ENCODE data around the gene PLBD2.
A peak's percentile ranks its signal among the peaks of the same experiment; 100 is the strongest.

Gene PLBD2, protein sequence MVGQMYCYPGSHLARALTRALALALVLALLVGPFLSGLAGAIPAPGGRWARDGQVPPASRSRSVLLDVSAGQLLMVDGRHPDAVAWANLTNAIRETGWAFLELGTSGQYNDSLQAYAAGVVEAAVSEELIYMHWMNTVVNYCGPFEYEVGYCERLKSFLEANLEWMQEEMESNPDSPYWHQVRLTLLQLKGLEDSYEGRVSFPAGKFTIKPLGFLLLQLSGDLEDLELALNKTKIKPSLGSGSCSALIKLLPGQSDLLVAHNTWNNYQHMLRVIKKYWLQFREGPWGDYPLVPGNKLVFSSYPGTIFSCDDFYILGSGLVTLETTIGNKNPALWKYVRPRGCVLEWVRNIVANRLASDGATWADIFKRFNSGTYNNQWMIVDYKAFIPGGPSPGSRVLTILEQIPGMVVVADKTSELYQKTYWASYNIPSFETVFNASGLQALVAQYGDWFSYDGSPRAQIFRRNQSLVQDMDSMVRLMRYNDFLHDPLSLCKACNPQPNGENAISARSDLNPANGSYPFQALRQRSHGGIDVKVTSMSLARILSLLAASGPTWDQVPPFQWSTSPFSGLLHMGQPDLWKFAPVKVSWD

GRCh38 chr12:113358381-113359132 is at the start of gene PLBD2:
Gene PLBD2, plus strand, starts transcription at chr12:113358587. Its CDS starts 14 bp downstream, at chr12:113358601.
- Histone ChIP-seq H3K79me2 (no peaks in the 10 kb centered on the region), H3K9me3 (ENCODE audit: control insufficient read depth, low read length) (no peaks in the 10 kb centered on the region), H2AFZ (peak within 1 kb of the TSS; percentile 89), H3K9ac (peak within 1 kb of the TSS; percentile 24), H3K4me3 (ENCODE audit: low read depth, low read length) (peak within 1 kb of the TSS; percentile 70), H3K27me3 (ENCODE audit: control insufficient read depth, insufficient read depth, low read length) (no peaks in the 10 kb centered on the region), H3K36me3 (ENCODE audit: control insufficient read depth, insufficient read depth, low read length) (no peaks in the 10 kb centered on the region), H3K4me2 (ENCODE audit: low read length) (peak within 1 kb of the TSS; percentile 90), H3K27ac (peak within 1 kb of the TSS; percentile 74), H3K4me1 (peaks cover 7% of the 10 kb centered on the region)
- TF ChIP-seq, protein P1, sequence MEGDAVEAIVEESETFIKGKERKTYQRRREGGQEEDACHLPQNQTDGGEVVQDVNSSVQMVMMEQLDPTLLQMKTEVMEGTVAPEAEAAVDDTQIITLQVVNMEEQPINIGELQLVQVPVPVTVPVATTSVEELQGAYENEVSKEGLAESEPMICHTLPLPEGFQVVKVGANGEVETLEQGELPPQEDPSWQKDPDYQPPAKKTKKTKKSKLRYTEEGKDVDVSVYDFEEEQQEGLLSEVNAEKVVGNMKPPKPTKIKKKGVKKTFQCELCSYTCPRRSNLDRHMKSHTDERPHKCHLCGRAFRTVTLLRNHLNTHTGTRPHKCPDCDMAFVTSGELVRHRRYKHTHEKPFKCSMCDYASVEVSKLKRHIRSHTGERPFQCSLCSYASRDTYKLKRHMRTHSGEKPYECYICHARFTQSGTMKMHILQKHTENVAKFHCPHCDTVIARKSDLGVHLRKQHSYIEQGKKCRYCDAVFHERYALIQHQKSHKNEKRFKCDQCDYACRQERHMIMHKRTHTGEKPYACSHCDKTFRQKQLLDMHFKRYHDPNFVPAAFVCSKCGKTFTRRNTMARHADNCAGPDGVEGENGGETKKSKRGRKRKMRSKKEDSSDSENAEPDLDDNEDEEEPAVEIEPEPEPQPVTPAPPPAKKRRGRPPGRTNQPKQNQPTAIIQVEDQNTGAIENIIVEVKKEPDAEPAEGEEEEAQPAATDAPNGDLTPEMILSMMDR (IDR thresholded peaks at IDR 0.05): peak; percentile 23

DNA sequence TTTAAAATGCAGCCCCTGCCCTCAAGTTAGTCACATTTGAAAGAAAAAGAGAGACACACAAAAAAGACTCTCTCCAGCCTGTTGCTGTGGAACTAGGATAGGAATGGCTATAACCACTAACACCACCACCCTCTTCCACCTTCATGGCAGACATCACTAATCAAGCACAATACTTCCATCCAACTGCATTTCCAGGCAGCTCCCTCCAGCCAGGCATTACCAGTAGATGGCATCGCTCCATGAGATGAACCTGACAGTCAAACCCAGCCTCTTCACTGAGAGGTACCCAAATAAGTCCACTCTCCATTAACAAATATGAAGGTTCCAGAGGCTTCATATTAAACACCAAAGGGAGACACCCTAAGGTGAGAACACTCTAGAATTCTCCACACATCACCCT is 47.9 kb upstream of the PLBD2 start:
- Histone ChIP-seq H2AFZ (no peak overlapping the region), H3K4me1 (no peaks in the 10 kb centered on the region), H3K36me3 (ENCODE audit: control insufficient read depth, insufficient read depth, low read length) (no peaks in the 10 kb centered on the region), H3K9ac (no peak overlapping the region), H3K9me3 (ENCODE audit: control insufficient read depth, low read length) (no peaks in the 10 kb centered on the region), H3K4me3 (ENCODE audit: low read depth, low read length) (no peak overlapping the region), H3K27ac (no peak overlapping the region), H3K4me2 (ENCODE audit: low read length) (no peak overlapping the region), H3K79me2 (no peaks in the 10 kb centered on the region), H3K27me3 (ENCODE audit: control insufficient read depth, insufficient read depth, low read length) (no peaks in the 10 kb centered on the region)
- TF ChIP-seq, protein P1 (IDR thresholded peaks at IDR 0.05): no peak

- Histone ChIP-seq H3K4me2 (ENCODE audit: low read length) (no peak overlapping the region), H3K4me3 (ENCODE audit: low read depth, low read length) (no peak overlapping the region), H3K9me3 (ENCODE audit: control insufficient read depth, low read length) (no peaks in the 10 kb centered on the region), H3K27me3 (ENCODE audit: control insufficient read depth, insufficient read depth, low read length) (no peaks in the 10 kb centered on the region), H3K79me2 (no peaks in the 10 kb centered on the region), H3K9ac (no peak overlapping the region), H3K36me3 (ENCODE audit: control insufficient read depth, insufficient read depth, low read length) (no peaks in the 10 kb centered on the region), H3K27ac (no peak overlapping the region), H3K4me1 (no peaks in the 10 kb centered on the region), H2AFZ (no peak overlapping the region)
- TF ChIP-seq, protein P1 (IDR thresholded peaks at IDR 0.05): no peak
Observed at GRCh38 chr12:113314121-113314529, 44.3 kb upstream of the PLBD2 start.

GRCh38 chr12:113315358-113315757 is 43.0 kb upstream of the PLBD2 start:
- no peaks in the 10 kb centered on the region for H3K79me2 ChIP-seq
- no peak overlapping the region for H2AFZ ChIP-seq
- H3K4me3 ChIP-seq (ENCODE audit: low read depth, low read length): no peak overlapping the region
- TF ChIP-seq, protein P1 (IDR thresholded peaks at IDR 0.05): no peak
- H3K9ac ChIP-seq: no peak overlapping the region
- no peaks in the 10 kb centered on the region for H3K9me3 ChIP-seq (ENCODE audit: control insufficient read depth, low read length)
- H3K4me2 ChIP-seq (ENCODE audit: low read length): no peak overlapping the region
- H3K27me3 ChIP-seq (ENCODE audit: control insufficient read depth, insufficient read depth, low read length): no peaks in the 10 kb centered on the region
- no peaks in the 10 kb centered on the region for H3K4me1 ChIP-seq
- H3K27ac ChIP-seq: no peak overlapping the region
- no peaks in the 10 kb centered on the region for H3K36me3 ChIP-seq (ENCODE audit: control insufficient read depth, insufficient read depth, low read length)

Measured in parathyroid adenoma (tissue), 2 donors.